HEK293 (cell line): ENCODE data around the gene CFAP43.

ENCODE experiments used
- CTCF ChIA-PET: fragments of 350-600 bp; formaldehyde crosslinking; extraction: SDS; loops from one replicate; lab custom pipeline; 2021; ENCODE audit warnings: antibody characterized with exemption; lab: Yijun Ruan, JAX
- POLR2A ChIA-PET: fragments of 300-600 bp; formaldehyde crosslinking; extraction: SDS; loops from one replicate; lab custom pipeline; 2020; ENCODE audit warnings: antibody characterized with exemption, inconsistent platforms; lab: Yijun Ruan, JAX
- H3K27ac ChIP-seq: fragments of 200-500 bp; sonication (Bioruptor generic); 2 replicates; pipeline ENCODE4 v1.5.1; 2014; ENCODE audit warnings: low read depth, low read length, control low read depth, inconsistent platforms; ENCODE audit errors: extremely low read depth
- H3K36me3 ChIP-seq, 2 experiments: fragments of 200-500 bp in 1 of 2; sonication (Bioruptor generic) in 1 of 2; 1 replicate in 1 of 2; 2 replicates in 1 of 2; pipeline ENCODE4 v1.5.1; 2014 to 2017; ENCODE audit warnings: inconsistent platforms in 2 of 2, low read length in 2 of 2; ENCODE audit not compliant: control insufficient read depth in 2 of 2, insufficient read depth in 1 of 2
- H3K4me1 ChIP-seq: fragments of 200-500 bp; sonication (Bioruptor generic); 2 replicates; pipeline ENCODE4 v1.5.1; 2014; ENCODE audit warnings: mild to moderate bottlenecking, low read length, inconsistent platforms; ENCODE audit not compliant: control insufficient read depth, insufficient read depth
- H3K4me3 ChIP-seq: 2 replicates; pipeline ENCODE4 v1.5.1; 2011; ENCODE audit warnings: low read depth, mild to moderate bottlenecking, control low read depth, low read length, moderate library complexity
- H3K9me3 ChIP-seq: fragments of 200-500 bp; sonication (Bioruptor generic); 2 replicates; pipeline ENCODE4 v1.5.1; 2014; ENCODE audit warnings: low read depth, low read length, inconsistent platforms; ENCODE audit not compliant: control insufficient read depth, insufficient read depth
- EGR2 ChIP-seq: fragments of 450-650 bp; formaldehyde crosslinking; IDR thresholded peaks from 2 replicates; pipeline ENCODE4 v1.5.1; 2016; ENCODE audit warnings: low read depth, missing biosample characterization, missing genetic modification characterization
- KLF16 ChIP-seq: fragments of 450-650 bp; formaldehyde crosslinking; IDR thresholded peaks from 2 replicates; pipeline ENCODE4 v1.5.1; 2017; ENCODE audit warnings: missing biosample characterization, missing genetic modification characterization
- SALL2 ChIP-seq: fragments of 450-650 bp; formaldehyde crosslinking; IDR thresholded peaks from 2 replicates; pipeline ENCODE4 v1.5.0; 2017; ENCODE audit warnings: missing biosample characterization, mild to moderate bottlenecking, missing genetic modification characterization, borderline replicate concordance
- SP7 ChIP-seq: fragments of 450-650 bp; formaldehyde crosslinking; IDR thresholded peaks from 2 replicates; pipeline ENCODE4 v1.5.1; 2016; ENCODE audit warnings: missing biosample characterization, missing genetic modification characterization
- ZBTB17 ChIP-seq: fragments of 450-650 bp; formaldehyde crosslinking; IDR thresholded peaks from 2 replicates; pipeline ENCODE4 v1.5.1; 2016; ENCODE audit warnings: missing biosample characterization, missing genetic modification characterization
- ZNF311 ChIP-seq: fragments of 450-650 bp; formaldehyde crosslinking; IDR thresholded peaks from 2 replicates; pipeline ENCODE4 v1.5.1; 2017; ENCODE audit warnings: missing biosample characterization, missing genetic modification characterization, borderline replicate concordance
- ZNF654 ChIP-seq: fragments of 450-650 bp; formaldehyde crosslinking; IDR thresholded peaks from 2 replicates; pipeline ENCODE4 v1.5.1; 2016; ENCODE audit warnings: low read depth, missing biosample characterization, missing genetic modification characterization
- ZNF660 ChIP-seq: fragments of 450-650 bp; IDR thresholded peaks from 2 replicates; pipeline ENCODE4 v1.5.1; 2018; ENCODE audit warnings: missing biosample characterization, mild to moderate bottlenecking, missing genetic modification characterization
- ZNF837 ChIP-seq: fragments of 450-650 bp; formaldehyde crosslinking; IDR thresholded peaks from 2 replicates; pipeline ENCODE4 v1.5.1; 2016; ENCODE audit warnings: missing biosample characterization, missing genetic modification characterization
- TF ChIP-seq, protein P1 (sequence below): fragments of 450-650 bp; formaldehyde crosslinking; IDR thresholded peaks from 2 replicates; pipeline ENCODE4 v1.5.0; 2017; ENCODE audit warnings: missing biosample characterization, missing genetic modification characterization, borderline replicate concordance
- TF ChIP-seq, protein P2 (sequence below): fragments of 450-650 bp; formaldehyde crosslinking; IDR thresholded peaks from 2 replicates; pipeline ENCODE4 v1.5.1; 2016; ENCODE audit warnings: missing biosample characterization, missing genetic modification characterization, borderline replicate concordance
- TF ChIP-seq, protein P3 (sequence below): fragments of 450-650 bp; formaldehyde crosslinking; IDR thresholded peaks from 2 replicates; pipeline ENCODE4 v1.5.1; 2016; ENCODE audit warnings: missing biosample characterization, missing genetic modification characterization
- TF ChIP-seq, protein P4 (sequence below): fragments of 450-650 bp; formaldehyde crosslinking; IDR thresholded peaks from 2 replicates; pipeline ENCODE4 v1.5.1; 2016; ENCODE audit warnings: missing biosample characterization, missing genetic modification characterization

Gene CFAP43

DNA sequence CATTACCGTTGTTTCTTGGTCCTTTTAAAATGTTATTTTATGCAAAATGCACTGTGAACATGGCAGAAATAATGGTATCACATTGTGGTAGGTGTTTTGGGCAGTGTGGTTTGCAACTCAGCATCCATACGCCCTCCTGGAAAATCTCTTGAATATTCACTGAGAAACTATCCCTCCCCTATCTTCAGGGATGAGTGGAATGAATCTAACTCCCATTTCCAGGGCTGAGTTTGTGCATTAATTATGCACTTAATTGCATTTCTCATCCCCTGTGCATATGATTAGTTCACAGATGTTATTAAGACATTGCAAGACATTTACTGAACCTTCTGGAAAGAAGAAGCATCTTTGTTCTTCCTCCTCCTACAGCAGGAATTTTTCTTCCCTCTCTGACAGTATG, 36.5 kb downstream of the CFAP43 start:
- ChIA-PET POLR2A (no interaction called here), CTCF (no interaction called here)
- Histone ChIP-seq H3K4me1 (no peaks in the 10 kb centered on the region), H3K9me3 (no peaks in the 10 kb centered on the region), H3K4me3 (no peak overlapping the region), H3K36me3 (no peaks in the 10 kb centered on the region), H3K27ac (no peak overlapping the region)
- TF ChIP-seq, protein P1, sequence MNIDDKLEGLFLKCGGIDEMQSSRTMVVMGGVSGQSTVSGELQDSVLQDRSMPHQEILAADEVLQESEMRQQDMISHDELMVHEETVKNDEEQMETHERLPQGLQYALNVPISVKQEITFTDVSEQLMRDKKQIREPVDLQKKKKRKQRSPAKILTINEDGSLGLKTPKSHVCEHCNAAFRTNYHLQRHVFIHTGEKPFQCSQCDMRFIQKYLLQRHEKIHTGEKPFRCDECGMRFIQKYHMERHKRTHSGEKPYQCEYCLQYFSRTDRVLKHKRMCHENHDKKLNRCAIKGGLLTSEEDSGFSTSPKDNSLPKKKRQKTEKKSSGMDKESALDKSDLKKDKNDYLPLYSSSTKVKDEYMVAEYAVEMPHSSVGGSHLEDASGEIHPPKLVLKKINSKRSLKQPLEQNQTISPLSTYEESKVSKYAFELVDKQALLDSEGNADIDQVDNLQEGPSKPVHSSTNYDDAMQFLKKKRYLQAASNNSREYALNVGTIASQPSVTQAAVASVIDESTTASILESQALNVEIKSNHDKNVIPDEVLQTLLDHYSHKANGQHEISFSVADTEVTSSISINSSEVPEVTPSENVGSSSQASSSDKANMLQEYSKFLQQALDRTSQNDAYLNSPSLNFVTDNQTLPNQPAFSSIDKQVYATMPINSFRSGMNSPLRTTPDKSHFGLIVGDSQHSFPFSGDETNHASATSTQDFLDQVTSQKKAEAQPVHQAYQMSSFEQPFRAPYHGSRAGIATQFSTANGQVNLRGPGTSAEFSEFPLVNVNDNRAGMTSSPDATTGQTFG (tag by site-specific recombination), result no peak
- no peak for TF ChIP-seq ZBTB17 (tag by site-specific recombination)
- TF ChIP-seq SP7 (tag by site-specific recombination), result no peak
- TF ChIP-seq, protein P2, sequence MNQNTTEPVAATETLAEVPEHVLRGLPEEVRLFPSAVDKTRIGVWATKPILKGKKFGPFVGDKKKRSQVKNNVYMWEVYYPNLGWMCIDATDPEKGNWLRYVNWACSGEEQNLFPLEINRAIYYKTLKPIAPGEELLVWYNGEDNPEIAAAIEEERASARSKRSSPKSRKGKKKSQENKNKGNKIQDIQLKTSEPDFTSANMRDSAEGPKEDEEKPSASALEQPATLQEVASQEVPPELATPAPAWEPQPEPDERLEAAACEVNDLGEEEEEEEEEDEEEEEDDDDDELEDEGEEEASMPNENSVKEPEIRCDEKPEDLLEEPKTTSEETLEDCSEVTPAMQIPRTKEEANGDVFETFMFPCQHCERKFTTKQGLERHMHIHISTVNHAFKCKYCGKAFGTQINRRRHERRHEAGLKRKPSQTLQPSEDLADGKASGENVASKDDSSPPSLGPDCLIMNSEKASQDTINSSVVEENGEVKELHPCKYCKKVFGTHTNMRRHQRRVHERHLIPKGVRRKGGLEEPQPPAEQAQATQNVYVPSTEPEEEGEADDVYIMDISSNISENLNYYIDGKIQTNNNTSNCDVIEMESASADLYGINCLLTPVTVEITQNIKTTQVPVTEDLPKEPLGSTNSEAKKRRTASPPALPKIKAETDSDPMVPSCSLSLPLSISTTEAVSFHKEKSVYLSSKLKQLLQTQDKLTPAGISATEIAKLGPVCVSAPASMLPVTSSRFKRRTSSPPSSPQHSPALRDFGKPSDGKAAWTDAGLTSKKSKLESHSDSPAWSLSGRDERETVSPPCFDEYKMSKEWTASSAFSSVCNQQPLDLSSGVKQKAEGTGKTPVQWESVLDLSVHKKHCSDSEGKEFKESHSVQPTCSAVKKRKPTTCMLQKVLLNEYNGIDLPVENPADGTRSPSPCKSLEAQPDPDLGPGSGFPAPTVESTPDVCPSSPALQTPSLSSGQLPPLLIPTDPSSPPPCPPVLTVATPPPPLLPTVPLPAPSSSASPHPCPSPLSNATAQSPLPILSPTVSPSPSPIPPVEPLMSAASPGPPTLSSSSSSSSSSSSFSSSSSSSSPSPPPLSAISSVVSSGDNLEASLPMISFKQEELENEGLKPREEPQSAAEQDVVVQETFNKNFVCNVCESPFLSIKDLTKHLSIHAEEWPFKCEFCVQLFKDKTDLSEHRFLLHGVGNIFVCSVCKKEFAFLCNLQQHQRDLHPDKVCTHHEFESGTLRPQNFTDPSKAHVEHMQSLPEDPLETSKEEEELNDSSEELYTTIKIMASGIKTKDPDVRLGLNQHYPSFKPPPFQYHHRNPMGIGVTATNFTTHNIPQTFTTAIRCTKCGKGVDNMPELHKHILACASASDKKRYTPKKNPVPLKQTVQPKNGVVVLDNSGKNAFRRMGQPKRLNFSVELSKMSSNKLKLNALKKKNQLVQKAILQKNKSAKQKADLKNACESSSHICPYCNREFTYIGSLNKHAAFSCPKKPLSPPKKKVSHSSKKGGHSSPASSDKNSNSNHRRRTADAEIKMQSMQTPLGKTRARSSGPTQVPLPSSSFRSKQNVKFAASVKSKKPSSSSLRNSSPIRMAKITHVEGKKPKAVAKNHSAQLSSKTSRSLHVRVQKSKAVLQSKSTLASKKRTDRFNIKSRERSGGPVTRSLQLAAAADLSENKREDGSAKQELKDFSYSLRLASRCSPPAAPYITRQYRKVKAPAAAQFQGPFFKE (tag by site-specific recombination), result no peak
- TF ChIP-seq, protein P3, sequence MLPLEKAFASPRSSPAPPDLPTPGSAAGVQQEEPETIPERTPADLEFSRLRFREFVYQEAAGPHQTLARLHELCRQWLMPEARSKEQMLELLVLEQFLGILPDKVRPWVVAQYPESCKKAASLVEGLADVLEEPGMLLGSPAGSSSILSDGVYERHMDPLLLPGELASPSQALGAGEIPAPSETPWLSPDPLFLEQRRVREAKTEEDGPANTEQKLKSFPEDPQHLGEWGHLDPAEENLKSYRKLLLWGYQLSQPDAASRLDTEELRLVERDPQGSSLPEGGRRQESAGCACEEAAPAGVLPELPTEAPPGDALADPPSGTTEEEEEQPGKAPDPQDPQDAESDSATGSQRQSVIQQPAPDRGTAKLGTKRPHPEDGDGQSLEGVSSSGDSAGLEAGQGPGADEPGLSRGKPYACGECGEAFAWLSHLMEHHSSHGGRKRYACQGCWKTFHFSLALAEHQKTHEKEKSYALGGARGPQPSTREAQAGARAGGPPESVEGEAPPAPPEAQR (tag by site-specific recombination), result no peak
- TF ChIP-seq KLF16 (tag by site-specific recombination), result no peak
- no peak for TF ChIP-seq ZNF837 (tag by site-specific recombination)
- no peak for TF ChIP-seq ZNF311 (tag by site-specific recombination)
- no peak for TF ChIP-seq SALL2 (tag by site-specific recombination)
- TF ChIP-seq ZNF654 (tag by site-specific recombination), result no peak
- TF ChIP-seq, protein P4, sequence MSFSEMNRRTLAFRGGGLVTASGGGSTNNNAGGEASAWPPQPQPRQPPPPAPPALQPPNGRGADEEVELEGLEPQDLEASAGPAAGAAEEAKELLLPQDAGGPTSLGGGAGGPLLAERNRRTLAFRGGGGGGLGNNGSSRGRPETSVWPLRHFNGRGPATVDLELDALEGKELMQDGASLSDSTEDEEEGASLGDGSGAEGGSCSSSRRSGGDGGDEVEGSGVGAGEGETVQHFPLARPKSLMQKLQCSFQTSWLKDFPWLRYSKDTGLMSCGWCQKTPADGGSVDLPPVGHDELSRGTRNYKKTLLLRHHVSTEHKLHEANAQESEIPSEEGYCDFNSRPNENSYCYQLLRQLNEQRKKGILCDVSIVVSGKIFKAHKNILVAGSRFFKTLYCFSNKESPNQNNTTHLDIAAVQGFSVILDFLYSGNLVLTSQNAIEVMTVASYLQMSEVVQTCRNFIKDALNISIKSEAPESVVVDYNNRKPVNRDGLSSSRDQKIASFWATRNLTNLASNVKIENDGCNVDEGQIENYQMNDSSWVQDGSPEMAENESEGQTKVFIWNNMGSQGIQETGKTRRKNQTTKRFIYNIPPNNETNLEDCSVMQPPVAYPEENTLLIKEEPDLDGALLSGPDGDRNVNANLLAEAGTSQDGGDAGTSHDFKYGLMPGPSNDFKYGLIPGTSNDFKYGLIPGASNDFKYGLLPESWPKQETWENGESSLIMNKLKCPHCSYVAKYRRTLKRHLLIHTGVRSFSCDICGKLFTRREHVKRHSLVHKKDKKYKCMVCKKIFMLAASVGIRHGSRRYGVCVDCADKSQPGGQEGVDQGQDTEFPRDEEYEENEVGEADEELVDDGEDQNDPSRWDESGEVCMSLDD (tag by site-specific recombination), result no peak
- no peak for TF ChIP-seq EGR2 (tag by site-specific recombination)
- no peak for TF ChIP-seq ZNF660 (tag by site-specific recombination)
